H9 (cell line): ENCODE results near the gene OGG1. TPM values are rescaled to one million over a fixed set of nuclear protein-coding genes. Genes with fewer than 3 reads are reported as not detected.

ENCODE experiments used
- DNase-seq: peaks from one replicate; pipeline ENCODE4 v3.0.0-alpha.2; 2017
- H2AFZ ChIP-seq: one replicate; pipeline ENCODE4 v1.6.1; 2013; ENCODE audit warnings: mild to moderate bottlenecking, low read length, control low read depth, moderate library complexity
- H2AK5ac ChIP-seq: 2 replicates; pipeline ENCODE4 v1.6.1; 2013; ENCODE audit warnings: low read length, control low read depth, mixed read lengths; ENCODE audit not compliant: insufficient read length
- H2BK120ac ChIP-seq: one replicate; pipeline ENCODE4 v1.6.1; 2013; ENCODE audit warnings: low read depth, mild to moderate bottlenecking, low read length, control low read depth, inconsistent platforms; ENCODE audit not compliant: poor library complexity, severe bottlenecking
- H2BK12ac ChIP-seq: 2 replicates; pipeline ENCODE4 v1.6.1; 2013; ENCODE audit warnings: low read length, control low read depth, mixed read lengths, low read depth; ENCODE audit not compliant: insufficient read length
- H2BK15ac ChIP-seq: 2 replicates; pipeline ENCODE4 v1.6.1; 2013; ENCODE audit warnings: low read depth, low read length, control low read depth
- H2BK20ac ChIP-seq: one replicate; pipeline ENCODE4 v1.6.1; 2013; ENCODE audit warnings: low read depth, mild to moderate bottlenecking, low read length, control low read depth, inconsistent platforms; ENCODE audit not compliant: poor library complexity, severe bottlenecking
- H2BK5ac ChIP-seq: 2 replicates; pipeline ENCODE4 v1.6.1; 2013; ENCODE audit warnings: low read length, control low read depth, mixed read lengths; ENCODE audit not compliant: insufficient read length
- H3K14ac ChIP-seq: 2 replicates; pipeline ENCODE4 v1.6.1; 2013; ENCODE audit warnings: low read length, control low read depth; ENCODE audit not compliant: insufficient read depth
- H3K18ac ChIP-seq: 2 replicates; pipeline ENCODE4 v1.6.1; 2013; ENCODE audit warnings: low read depth, mild to moderate bottlenecking, mixed read lengths, low read length, control low read depth; ENCODE audit not compliant: insufficient read length
- H3K23ac ChIP-seq: 2 replicates; pipeline ENCODE4 v1.6.1; 2013; ENCODE audit warnings: low read length, control low read depth, mixed read lengths, low read depth; ENCODE audit not compliant: insufficient read length
- H3K23me2 ChIP-seq: 2 replicates; pipeline ENCODE4 v1.6.1; 2013; ENCODE audit warnings: low read depth, mild to moderate bottlenecking, mixed read lengths, low read length, control low read depth; ENCODE audit not compliant: insufficient read length, poor library complexity, severe bottlenecking
- H3K27ac ChIP-seq: 2 replicates; pipeline ENCODE4 v1.5.1; 2013; ENCODE audit warnings: low read length, control low read depth, mixed read lengths, low read depth; ENCODE audit not compliant: insufficient read length
- H3K27me3 ChIP-seq: 2 replicates; pipeline ENCODE4 v1.6.1; 2013; ENCODE audit warnings: low read length, control low read depth, inconsistent platforms; ENCODE audit not compliant: insufficient read depth
- H3K4ac ChIP-seq: 2 replicates; pipeline ENCODE4 v1.6.1; 2013; ENCODE audit warnings: low read depth, mild to moderate bottlenecking, control low read depth, inconsistent platforms, low read length, moderate library complexity
- H3K4me1 ChIP-seq: 2 replicates; pipeline ENCODE4 v1.6.1; 2013; ENCODE audit warnings: low read length, control low read depth, inconsistent platforms; ENCODE audit not compliant: insufficient read depth
- H3K4me2 ChIP-seq: 2 replicates; pipeline ENCODE4 v1.6.1; 2013; ENCODE audit warnings: low read length, control low read depth, mixed read lengths; ENCODE audit not compliant: insufficient read length, insufficient read depth
- H3K56ac ChIP-seq: 2 replicates; pipeline ENCODE4 v1.6.1; 2013; ENCODE audit warnings: low read depth, mild to moderate bottlenecking, mixed read lengths, low read length, control low read depth; ENCODE audit not compliant: insufficient read length
- H3K79me1 ChIP-seq: 2 replicates; pipeline ENCODE4 v1.6.1; 2013; ENCODE audit warnings: low read depth, mild to moderate bottlenecking, moderate library complexity, low read length, control low read depth, inconsistent platforms; ENCODE audit not compliant: insufficient read depth, poor library complexity, severe bottlenecking
- H3K79me2 ChIP-seq: 2 replicates; pipeline ENCODE4 v1.6.1; 2013; ENCODE audit warnings: low read length, control low read depth, inconsistent platforms; ENCODE audit not compliant: insufficient read depth
- H3K9ac ChIP-seq: 2 replicates; pipeline ENCODE4 v1.6.1; 2013; ENCODE audit warnings: low read length, control low read depth, mixed read lengths; ENCODE audit not compliant: insufficient read length; ENCODE audit errors: extremely low read depth
- H3K9me3 ChIP-seq: one replicate; pipeline ENCODE4 v1.6.1; 2013; ENCODE audit warnings: low read depth, low read length, inconsistent platforms; ENCODE audit not compliant: control insufficient read depth
- H3T11ph ChIP-seq: one replicate; pipeline ENCODE4 v1.6.1; 2013; ENCODE audit warnings: mild to moderate bottlenecking, low read length, control low read depth, inconsistent platforms
- H4K20me1 ChIP-seq: one replicate; pipeline ENCODE4 v1.6.1; 2013; ENCODE audit not compliant: control insufficient read depth, insufficient read length, insufficient read depth
- H4K5ac ChIP-seq: 2 replicates; pipeline ENCODE4 v1.6.1; 2013; ENCODE audit warnings: low read depth, mild to moderate bottlenecking, mixed read lengths, low read length, control low read depth; ENCODE audit not compliant: insufficient read length
- H4K8ac ChIP-seq: replicated peaks from 2 replicates; pipeline ENCODE4 v1.6.1; 2013; ENCODE audit warnings: low read length, control low read depth, mixed read lengths, low read depth; ENCODE audit not compliant: insufficient read length
- H4K91ac ChIP-seq: 2 replicates; pipeline ENCODE4 v1.6.1; 2013; ENCODE audit warnings: low read depth, mild to moderate bottlenecking, moderate library complexity, mixed read lengths, low read length, control low read depth; ENCODE audit not compliant: insufficient read length
- H3K27ac Mint-ChIP-seq, 3 experiments: 2 replicates in 2 of 3; 3 replicates in 1 of 3; pipeline ENCODE4 v1.8.0; 2020 to 2021; ENCODE audit warnings: mixed read lengths in 3 of 3, mild to moderate bottlenecking in 1 of 3, moderate library complexity in 1 of 3
- H3K27me3 Mint-ChIP-seq: 2 replicates; pipeline ENCODE4 v1.8.0; 2021; ENCODE audit warnings: low read depth, mild to moderate bottlenecking, moderate library complexity, mixed read lengths
- H3K36me3 Mint-ChIP-seq, 3 experiments: 2 replicates in 2 of 3; 3 replicates in 1 of 3; pipeline ENCODE4 v1.8.0; 2020 to 2021; ENCODE audit warnings: low read depth in 3 of 3, mixed read lengths in 3 of 3; ENCODE audit not compliant: insufficient read depth in 1 of 3
- H3K4me1 Mint-ChIP-seq, 2 experiments: 2 replicates each; pipeline ENCODE4 v1.8.0; 2020; ENCODE audit warnings: mixed read lengths in 2 of 2
- H3K4me3 Mint-ChIP-seq, 2 experiments: 2 replicates in 1 of 2; 3 replicates in 1 of 2; pipeline ENCODE4 v1.8.0; 2020 to 2021; ENCODE audit warnings: mild to moderate bottlenecking in 2 of 2, mixed read lengths in 2 of 2, moderate library complexity in 1 of 2
- H3K9me3 Mint-ChIP-seq, 2 experiments: 2 replicates in 1 of 2; 3 replicates in 1 of 2; pipeline ENCODE4 v1.8.0; 2020; ENCODE audit warnings: mild to moderate bottlenecking in 2 of 2, mixed read lengths in 2 of 2, moderate library complexity in 1 of 2
- CTCF ChIP-seq: fragments of 200-600 bp; sonication (generic); conservative IDR thresholded peaks from 3 replicates; pipeline ENCODE4 v1.8.0; 2021; ENCODE audit warnings: antibody characterized with exemption, mild to moderate bottlenecking
- WGBS: extraction: QIAGEN DNeasy Blood & Tissue Kit; methylation state at CpG from one replicate; pipeline ENCODE4 v1.1.7; 2013; ENCODE audit warnings: missing lambda C conversion rate, low lambda C conversion rate, mixed read lengths; ENCODE audit not compliant: insufficient read length; ENCODE audit errors: extremely low coverage; 5-methylcytosine and 5-hydroxymethylcytosine counted together
- total RNA-seq: library from RNA; stranded (reverse); gene quantifications from 2 replicates; pipeline ENCODE4 v1.2.1, GENCODE V29; 2021

The OGG1 gene
- total RNA-seq, 1 experiment from 2014 or later = 43.4 TPM

DNA sequence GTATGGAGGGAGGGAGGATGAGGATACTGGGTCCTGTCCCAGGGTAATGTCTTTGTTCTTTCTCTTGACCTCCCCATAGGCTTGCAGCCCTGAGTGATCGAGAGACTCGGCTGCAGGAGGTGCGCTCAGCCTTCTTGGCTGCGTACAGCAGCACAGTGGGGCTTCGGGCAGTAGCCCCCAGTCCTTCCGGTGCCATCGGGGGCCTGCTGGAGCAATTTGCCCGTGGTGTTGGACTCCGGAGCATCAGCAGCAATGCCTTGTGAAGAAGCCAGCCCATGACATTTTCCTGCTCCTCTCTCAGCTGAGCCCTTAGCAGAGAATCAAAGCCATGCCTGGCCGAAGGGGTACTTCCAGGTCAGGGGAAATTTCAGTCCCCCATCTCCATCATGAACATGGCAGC, 48.0 kb upstream of the OGG1 start:
- no CpG with 5 or more reads among the region's 10 CpGs for WGBS
- no peak for TF ChIP-seq CTCF

More for the DNA sequence above, 48.0 kb upstream of the OGG1 start:
- peaks cover 3% of the 10 kb centered on the region; the same call in 1 of the 2 replicates for H3K27me3 ChIP-seq
- H3T11ph ChIP-seq = no peak overlapping the region
- no peak overlapping the region for H2BK5ac ChIP-seq
- no peak overlapping the region for H2BK20ac ChIP-seq
- H2AK5ac ChIP-seq = no peak overlapping the region
- no peak overlapping the region for H2AFZ ChIP-seq
- no peak overlapping the region for H3K23ac ChIP-seq
- H2BK12ac ChIP-seq = no peak overlapping the region
- H3K23me2 ChIP-seq = peaks cover 11% of the 10 kb centered on the region
- H3K9me3 Mint-ChIP-seq = no peaks in the 10 kb centered on the region
- H3K27ac ChIP-seq = no peak overlapping the region
- no peak overlapping the region for H2BK15ac ChIP-seq
- peaks cover 0 to 20% (median 3%) of the 10 kb centered on the region in 3 experiments; a peak in 5 of 7 replicates for H3K36me3 Mint-ChIP-seq
- peaks cover 3 to 16% of the 10 kb centered on the region in 2 experiments; a peak in 3 of 4 replicates for H3K4me1 Mint-ChIP-seq
- H4K20me1 ChIP-seq = no peaks in the 10 kb centered on the region
- no peak overlapping the region for H2BK120ac ChIP-seq
- H3K27ac Mint-ChIP-seq = no peak overlapping the region
- H3K9ac ChIP-seq = no peak overlapping the region
- H3K79me1 ChIP-seq = no peaks in the 10 kb centered on the region
- H3K4me2 ChIP-seq = no peak overlapping the region
- DNase-seq = no peak
- no peak overlapping the region for H3K56ac ChIP-seq
- H3K9me3 ChIP-seq = no peaks in the 10 kb centered on the region
- H3K14ac ChIP-seq = no peak overlapping the region
- no peaks in the 10 kb centered on the region for H3K4me1 ChIP-seq
- no peak overlapping the region for H3K18ac ChIP-seq
- H3K4me3 Mint-ChIP-seq = no peak overlapping the region; a peak in 1 of 5 replicates
- no peak overlapping the region for H3K4ac ChIP-seq
- H3K79me2 ChIP-seq = no peaks in the 10 kb centered on the region
- no peak overlapping the region for H4K5ac ChIP-seq
- H4K91ac ChIP-seq = no peak overlapping the region
- H4K8ac ChIP-seq = no peak overlapping the region
- peaks cover 21% of the 10 kb centered on the region for H3K27me3 Mint-ChIP-seq
